NCI-H146 treated with DMSO at 0.1 percent for 48 hours (cell line): Measurements from ENCODE around the gene NXPH4.

ENCODE experiments used
- DNase-seq: peaks from one replicate; lab custom pipeline; 2025; ENCODE audit not compliant: unreplicated experiment; lab: John Stamatoyannopoulos, UW

NXPH4 gene

GRCh38 chr12:57270966-57271470, 54.4 kb downstream of the NXPH4 start:
- DNase-seq = no peak

GRCh38 chr12:57272337-57273151, 56.0 kb downstream of the NXPH4 start:
- no peak for DNase-seq

- no peak for DNase-seq
These were observed 56.9 kb downstream of the NXPH4 start for GRCh38 chr12:57273516-57273915.
